HCT116 (cell line): ENCODE measurements around the gene FAH.

Source experiments
- CBX3 ChIP-seq: IDR thresholded peaks from 2 replicates; pipeline ENCODE4 v1.6.1; 2012; ENCODE audit warnings: low read depth
- CEBPB ChIP-seq: IDR thresholded peaks from 2 replicates; pipeline ENCODE4 v1.6.1; 2012; ENCODE audit warnings: low read depth
- CTCF ChIP-seq, 3 experiments: fragments of 200-600 bp in 1 of 3; sonication (generic) in 1 of 3; IDR thresholded peaks in 2 of 3; conservative IDR thresholded peaks in 1 of 3; 2 replicates each; pipeline ENCODE4 v1.5.1; 2012 to 2017; ENCODE audit warnings: low read depth in 2 of 3, low read length in 2 of 3, antibody characterized with exemption in 1 of 3, borderline replicate concordance in 1 of 3, control low read depth in 1 of 3, mild to moderate bottlenecking in 1 of 3, mixed read lengths in 1 of 3, mixed run types in 1 of 3, moderate library complexity in 1 of 3; ENCODE audit not compliant: insufficient read depth in 1 of 3
- EGR1 ChIP-seq: IDR thresholded peaks from 2 replicates; pipeline ENCODE4 v1.6.1; 2012; ENCODE audit warnings: low read depth
- EZH2 ChIP-seq: fragments of 200-600 bp; sonication (generic); IDR thresholded peaks from 2 replicates; pipeline ENCODE4 v1.6.1; 2017; ENCODE audit warnings: antibody characterized with exemption, mixed run types
- EZH2phosphoT487 ChIP-seq: fragments of 200-600 bp; IDR thresholded peaks from 2 replicates; pipeline ENCODE4 v1.6.1; 2018; ENCODE audit warnings: antibody characterized with exemption, borderline replicate concordance
- MAX ChIP-seq: IDR thresholded peaks from 2 replicates; pipeline ENCODE4 v1.6.1; 2012
- POLR2A ChIP-seq: IDR thresholded peaks from 2 replicates; pipeline ENCODE4 v1.7.0; 2011; ENCODE audit warnings: borderline replicate concordance; ENCODE audit not compliant: insufficient read depth, insufficient read length; ENCODE audit errors: extremely low read depth
- POLR2AphosphoS5 ChIP-seq: IDR thresholded peaks from 2 replicates; pipeline ENCODE4 v1.6.1; 2011; ENCODE audit warnings: mild to moderate bottlenecking, low read depth, low read length, moderate library complexity
- RAD21 ChIP-seq: IDR thresholded peaks from 2 replicates; pipeline ENCODE4 v1.6.1; 2012; ENCODE audit warnings: low read depth, mild to moderate bottlenecking
- ZBTB33 ChIP-seq: IDR thresholded peaks from 2 replicates; pipeline ENCODE4 v1.6.1; 2011; ENCODE audit warnings: mild to moderate bottlenecking, low read length, moderate library complexity; ENCODE audit not compliant: insufficient replicate concordance; ENCODE audit errors: extremely low read depth

DNA sequence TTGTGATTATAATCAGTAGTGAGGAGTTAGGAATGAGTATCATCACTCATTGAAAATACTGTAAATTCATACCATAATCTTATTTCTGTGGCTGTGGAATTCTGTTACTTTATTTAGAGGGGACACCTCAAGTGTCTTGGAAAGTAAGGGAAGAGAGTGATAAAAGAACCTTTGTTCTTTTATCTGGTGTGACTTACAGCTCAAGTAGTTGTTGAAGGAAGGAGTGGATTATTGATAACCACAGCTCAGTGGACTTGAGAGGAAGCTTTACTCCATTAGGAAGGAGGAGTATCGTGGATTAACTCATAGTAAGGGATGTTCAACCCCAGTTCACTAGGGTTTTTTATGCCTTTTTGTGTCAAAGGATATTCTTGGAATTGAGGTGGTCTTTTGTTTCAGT is 32.2 kb upstream of the FAH start:
- no peak for TF ChIP-seq EGR1
- TF ChIP-seq RAD21 = no peak
- TF ChIP-seq EZH2 = no peak
- TF ChIP-seq POLR2A = no peak
- no peak for TF ChIP-seq CTCF (IDR thresholded peaks at IDR 0.05 in 2 of 3, conservative IDR thresholded peaks at IDR 0.05 in 1 of 3; ENCODE audit: borderline replicate concordance in 1 of 3, insufficient read depth in 1 of 3, low read depth in 2 of 3, low read length in 2 of 3)
- TF ChIP-seq POLR2AphosphoS5 = no peak
- no peak for TF ChIP-seq CBX3
- no peak for TF ChIP-seq MAX
- no peak for TF ChIP-seq EZH2phosphoT487
- no peak for TF ChIP-seq ZBTB33
- TF ChIP-seq CEBPB = no peak
